SU-DHL-6 (cell line): ENCODE results near the gene CUX1.

Experiments
- H2AFZ ChIP-seq: fragments of 200-600 bp; sonication (generic); 2 replicates; pipeline ENCODE4 v1.6.1; 2014; ENCODE audit warnings: low read depth, mild to moderate bottlenecking, moderate library complexity, mixed read lengths, antibody characterized with exemption, low read length; ENCODE audit not compliant: severe bottlenecking
- H3F3A ChIP-seq: fragments of 200-600 bp; shearing (Covaris generic); 2 replicates; pipeline ENCODE4 v1.6.0; 2016; ENCODE audit warnings: antibody characterized with exemption, mild to moderate bottlenecking; ENCODE audit not compliant: insufficient read depth
- H3K27ac ChIP-seq: fragments of 200-600 bp; sonication (generic); 2 replicates; pipeline ENCODE4 v1.5.1; 2016; ENCODE audit warnings: low read depth, mild to moderate bottlenecking, low read length, moderate library complexity, mixed read lengths
- H3K27me3 ChIP-seq: fragments of 200-600 bp; sonication (generic), shearing (Covaris generic); 2 replicates; pipeline ENCODE4 v1.6.0; 2014; ENCODE audit warnings: mild to moderate bottlenecking, low read length
- H3K36me3 ChIP-seq: fragments of 200-600 bp; sonication (generic); 2 replicates; pipeline ENCODE4 v1.6.1; 2014; ENCODE audit warnings: mild to moderate bottlenecking, low read length, mixed read lengths
- H3K4me2 ChIP-seq: fragments of 300-600, 200-600 bp; shearing (Covaris generic), sonication (generic); 2 replicates; pipeline ENCODE4 v1.6.0; 2014; ENCODE audit warnings: low read length, low read depth, mild to moderate bottlenecking; ENCODE audit not compliant: poor library complexity, severe bottlenecking
- H3K4me3 ChIP-seq: fragments of 200-600 bp; sonication (generic); 2 replicates; pipeline ENCODE4 v1.5.1; 2014; ENCODE audit warnings: antibody characterized with exemption, low read length, mild to moderate bottlenecking, mixed read lengths; ENCODE audit not compliant: insufficient read depth, poor library complexity, severe bottlenecking
- H3K79me2 ChIP-seq: fragments of 200-600 bp; sonication (generic); 2 replicates; pipeline ENCODE4 v1.6.1; 2014; ENCODE audit warnings: mild to moderate bottlenecking, low read length, moderate library complexity; ENCODE audit not compliant: insufficient read depth
- H3K9ac ChIP-seq: fragments of 200-600 bp; sonication (generic); 2 replicates; pipeline ENCODE4 v1.7.0; 2014; ENCODE audit warnings: mild to moderate bottlenecking, low read length
- H3K9me2 ChIP-seq: fragments of 200-600 bp; sonication (generic); replicated peaks from 2 replicates; pipeline ENCODE4 v1.6.1; 2014; ENCODE audit warnings: low read length; ENCODE audit not compliant: insufficient read depth
- H3K9me3 ChIP-seq: fragments of 200-600 bp; sonication (generic); 2 replicates; pipeline ENCODE4 v1.6.1; 2014; ENCODE audit warnings: low read length, mixed read lengths; ENCODE audit not compliant: insufficient read depth
- H4K20me1 ChIP-seq: fragments of 200-600 bp; sonication (generic); 2 replicates; pipeline ENCODE4 v1.6.1; 2014; ENCODE audit warnings: low read depth, mild to moderate bottlenecking, antibody characterized with exemption, low read length, moderate library complexity, mixed read lengths
- EZH2phosphoT487 ChIP-seq: fragments of 200-600 bp; sonication (generic), shearing (Covaris generic); conservative IDR thresholded peaks from 2 replicates; pipeline ENCODE4 v1.6.1; 2018; ENCODE audit warnings: mild to moderate bottlenecking, antibody characterized with exemption, low read length, moderate library complexity, mixed read lengths
- TF ChIP-seq, protein P1 (sequence below): fragments of 200-600 bp; sonication (generic); IDR thresholded peaks from one replicate; pipeline ENCODE4 v1.5.1; 2017; ENCODE audit warnings: antibody characterized with exemption, mild to moderate bottlenecking, low read length, moderate library complexity; ENCODE audit not compliant: insufficient read depth, poor library complexity, severe bottlenecking

CUX1 gene

DNA sequence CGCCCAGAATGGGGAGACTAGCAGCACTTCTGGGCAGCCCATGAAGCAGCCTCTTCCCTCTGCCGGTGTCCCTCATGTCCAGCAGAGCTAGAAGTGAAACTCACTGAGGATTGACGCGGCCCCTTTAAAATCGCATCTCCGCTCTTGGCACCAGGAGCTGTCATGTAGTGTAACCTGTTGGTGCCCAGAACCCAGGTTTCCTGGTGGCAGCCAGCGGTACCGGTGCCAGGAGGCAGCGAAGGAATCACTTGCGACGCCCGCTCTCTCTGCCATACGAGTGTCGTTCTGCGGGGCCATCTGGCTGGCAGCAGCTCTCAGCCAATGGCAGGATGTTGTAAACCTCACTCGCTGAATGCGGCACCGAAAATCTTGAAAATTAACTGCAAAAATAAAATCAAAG, 82.7 kb downstream of the CUX1 start:
- no peak overlapping the region for H3K4me3 ChIP-seq
- H3K4me2 ChIP-seq: no peak overlapping the region
- H3K9me2 ChIP-seq: no peaks in the 10 kb centered on the region
- no peak overlapping the region for H3K9ac ChIP-seq
- H3K36me3 ChIP-seq: peaks cover 8% of the 10 kb centered on the region; the same call in 1 of the 2 replicates
- no peaks in the 10 kb centered on the region for H3K9me3 ChIP-seq
- H3K79me2 ChIP-seq: peaks cover 100% of the 10 kb centered on the region
- no peak overlapping the region for H2AFZ ChIP-seq
- peaks cover 16% of the 10 kb centered on the region for H4K20me1 ChIP-seq
- H3F3A ChIP-seq: peaks cover 21% of the 10 kb centered on the region
- H3K27ac ChIP-seq: no peak overlapping the region; the same call in 1 of the 2 replicates
- no peak for TF ChIP-seq EZH2phosphoT487
- TF ChIP-seq, protein P1, sequence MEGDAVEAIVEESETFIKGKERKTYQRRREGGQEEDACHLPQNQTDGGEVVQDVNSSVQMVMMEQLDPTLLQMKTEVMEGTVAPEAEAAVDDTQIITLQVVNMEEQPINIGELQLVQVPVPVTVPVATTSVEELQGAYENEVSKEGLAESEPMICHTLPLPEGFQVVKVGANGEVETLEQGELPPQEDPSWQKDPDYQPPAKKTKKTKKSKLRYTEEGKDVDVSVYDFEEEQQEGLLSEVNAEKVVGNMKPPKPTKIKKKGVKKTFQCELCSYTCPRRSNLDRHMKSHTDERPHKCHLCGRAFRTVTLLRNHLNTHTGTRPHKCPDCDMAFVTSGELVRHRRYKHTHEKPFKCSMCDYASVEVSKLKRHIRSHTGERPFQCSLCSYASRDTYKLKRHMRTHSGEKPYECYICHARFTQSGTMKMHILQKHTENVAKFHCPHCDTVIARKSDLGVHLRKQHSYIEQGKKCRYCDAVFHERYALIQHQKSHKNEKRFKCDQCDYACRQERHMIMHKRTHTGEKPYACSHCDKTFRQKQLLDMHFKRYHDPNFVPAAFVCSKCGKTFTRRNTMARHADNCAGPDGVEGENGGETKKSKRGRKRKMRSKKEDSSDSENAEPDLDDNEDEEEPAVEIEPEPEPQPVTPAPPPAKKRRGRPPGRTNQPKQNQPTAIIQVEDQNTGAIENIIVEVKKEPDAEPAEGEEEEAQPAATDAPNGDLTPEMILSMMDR: no peak
- no peaks in the 10 kb centered on the region for H3K27me3 ChIP-seq

- Histone ChIP-seq H3K79me2 (peaks cover 100% of the 10 kb centered on the region), H3K9me2 (no peaks in the 10 kb centered on the region), H3K27ac (no peak overlapping the region), H3K27me3 (no peaks in the 10 kb centered on the region), H3K4me3 (no peak overlapping the region), H2AFZ (no peak overlapping the region), H3K9me3 (no peaks in the 10 kb centered on the region), H3K9ac (no peak overlapping the region), H4K20me1 (peaks cover 15% of the 10 kb centered on the region), H3F3A (peaks cover 9% of the 10 kb centered on the region), H3K4me2 (no peak overlapping the region), H3K36me3 (peaks cover 8% of the 10 kb centered on the region; the same call in 1 of the 2 replicates)
- no peak for TF ChIP-seq EZH2phosphoT487
- TF ChIP-seq, protein P1: no peak
These were observed 84.5 kb downstream of the CUX1 start for GRCh38 chr7:101901661-101902491.

GRCh38 chr7:101902680-101903514, 85.5 kb downstream of the CUX1 start:
- no peak overlapping the region for H2AFZ ChIP-seq
- H3K9me2 ChIP-seq: no peaks in the 10 kb centered on the region
- H3K27me3 ChIP-seq: no peaks in the 10 kb centered on the region
- H3K4me3 ChIP-seq: no peak overlapping the region
- H4K20me1 ChIP-seq: peaks cover 24% of the 10 kb centered on the region
- H3K9me3 ChIP-seq: no peaks in the 10 kb centered on the region
- peaks cover 5% of the 10 kb centered on the region; the same call in 1 of the 2 replicates for H3F3A ChIP-seq
- H3K27ac ChIP-seq: no peak overlapping the region
- no peak overlapping the region for H3K9ac ChIP-seq
- peaks cover 100% of the 10 kb centered on the region for H3K79me2 ChIP-seq
- TF ChIP-seq, protein P1: no peak
- no peak for TF ChIP-seq EZH2phosphoT487
- H3K36me3 ChIP-seq: peaks cover 8% of the 10 kb centered on the region; the same call in 1 of the 2 replicates
- H3K4me2 ChIP-seq: no peak overlapping the region
